HEK293T (cell line): ENCODE data around the gene AGPAT3.

Source experiments
- CTCF ChIA-PET: fragments of 350-600 bp; formaldehyde crosslinking; extraction: SDS; loops from one replicate; lab custom pipeline; 2021; ENCODE audit warnings: antibody characterized with exemption, inconsistent platforms; lab: Yijun Ruan, JAX
- POLR2A ChIA-PET: fragments of 350-600 bp; formaldehyde crosslinking; extraction: SDS; loops from one replicate; lab custom pipeline; 2020; ENCODE audit warnings: antibody characterized with exemption, inconsistent platforms; lab: Yijun Ruan, JAX
- DNase-seq: peaks from one replicate; pipeline ENCODE4 v3.0.0; 2012; ENCODE audit warnings: mixed read lengths; ENCODE audit errors: extremely low spot score
- ARNT ChIP-seq: fragments of 450-650 bp; IDR thresholded peaks from 2 replicates; pipeline ENCODE4 v1.6.1; 2017; ENCODE audit warnings: mild to moderate bottlenecking
- BHLHE40 ChIP-seq: fragments of 450-650 bp; IDR thresholded peaks from 2 replicates; pipeline ENCODE4 v1.6.1; 2016; ENCODE audit warnings: mild to moderate bottlenecking, moderate library complexity, borderline replicate concordance
- CTBP1 ChIP-seq: fragments of 450-650 bp; IDR thresholded peaks from 2 replicates; pipeline ENCODE4 v1.6.1; 2016; ENCODE audit warnings: borderline replicate concordance
- ELF4 ChIP-seq: fragments of 450-650 bp; IDR thresholded peaks from 2 replicates; pipeline ENCODE4 v1.6.1; 2017; ENCODE audit warnings: antibody characterized with exemption
- FOXA1 ChIP-seq: fragments of 450-650 bp; IDR thresholded peaks from 2 replicates; pipeline ENCODE4 v1.6.1; 2016; ENCODE audit warnings: mild to moderate bottlenecking
- FOXK2 ChIP-seq: fragments of 450-650 bp; IDR thresholded peaks from 2 replicates; pipeline ENCODE4 v1.6.1; 2016; ENCODE audit warnings: mild to moderate bottlenecking
- FOXM1 ChIP-seq: fragments of 450-650 bp; IDR thresholded peaks from 2 replicates; pipeline ENCODE4 v1.6.1; 2017; ENCODE audit warnings: mild to moderate bottlenecking, borderline replicate concordance
- HDGF ChIP-seq: fragments of 450-650 bp; IDR thresholded peaks from 2 replicates; pipeline ENCODE4 v1.6.1; 2017; ENCODE audit warnings: antibody characterized with exemption, borderline replicate concordance
- L3MBTL2 ChIP-seq: fragments of 450-650 bp; conservative IDR thresholded peaks from 2 replicates; pipeline ENCODE4 v1.6.1; 2016; ENCODE audit warnings: mild to moderate bottlenecking
- LEF1 ChIP-seq: fragments of 450-650 bp; IDR thresholded peaks from 2 replicates; pipeline ENCODE4 v1.6.1; 2017; ENCODE audit warnings: mild to moderate bottlenecking, borderline replicate concordance
- NFRKB ChIP-seq: fragments of 450-650 bp; IDR thresholded peaks from 2 replicates; pipeline ENCODE4 v1.6.1; 2016; ENCODE audit warnings: mild to moderate bottlenecking, moderate library complexity
- SP1 ChIP-seq: fragments of 450-650 bp; IDR thresholded peaks from 2 replicates; pipeline ENCODE4 v1.6.1; 2017
- SUZ12 ChIP-seq: fragments of 450-650 bp; IDR thresholded peaks from 2 replicates; pipeline ENCODE4 v1.6.1; 2016; ENCODE audit warnings: mild to moderate bottlenecking
- TARDBP ChIP-seq: fragments of 450-650 bp; IDR thresholded peaks from 2 replicates; pipeline ENCODE4 v1.6.1; 2016
- ZNF384 ChIP-seq: fragments of 450-650 bp; IDR thresholded peaks from 2 replicates; pipeline ENCODE4 v1.6.1; 2016
- TF ChIP-seq, protein P1 (sequence below): fragments of 450-650 bp; IDR thresholded peaks from 2 replicates; pipeline ENCODE4 v1.6.1; 2016

The AGPAT3 gene

GRCh38 chr21:44020551-44020950 lies 155.5 kb downstream of the AGPAT3 start:
- POLR2A ChIA-PET: interaction anchor here (0.6 to 1.0 kb wide), 3 partner anchors 8 to 460 kb away, joined by 3 to 5 read pairs (median 4); partner anchors contain the start of gene TRAPPC10
- CTCF ChIA-PET: interaction anchor here (0.6 kb wide), 1 partner anchor 1794 kb away, joined by 3 read pairs; no protein-coding TSS in a partner anchor
- TF ChIP-seq, protein P1, sequence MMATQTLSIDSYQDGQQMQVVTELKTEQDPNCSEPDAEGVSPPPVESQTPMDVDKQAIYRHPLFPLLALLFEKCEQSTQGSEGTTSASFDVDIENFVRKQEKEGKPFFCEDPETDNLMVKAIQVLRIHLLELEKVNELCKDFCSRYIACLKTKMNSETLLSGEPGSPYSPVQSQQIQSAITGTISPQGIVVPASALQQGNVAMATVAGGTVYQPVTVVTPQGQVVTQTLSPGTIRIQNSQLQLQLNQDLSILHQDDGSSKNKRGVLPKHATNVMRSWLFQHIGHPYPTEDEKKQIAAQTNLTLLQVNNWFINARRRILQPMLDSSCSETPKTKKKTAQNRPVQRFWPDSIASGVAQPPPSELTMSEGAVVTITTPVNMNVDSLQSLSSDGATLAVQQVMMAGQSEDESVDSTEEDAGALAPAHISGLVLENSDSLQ: no peak
- no peak for TF ChIP-seq TARDBP
- no peak for TF ChIP-seq ELF4
- TF ChIP-seq NFRKB: no peak
- no peak for TF ChIP-seq FOXK2
- TF ChIP-seq LEF1: no peak
- no peak for TF ChIP-seq ARNT
- no peak for DNase-seq

GRCh38 chr21:44021064-44021463 lies 156.0 kb downstream of the AGPAT3 start:
- TF ChIP-seq LEF1 (no peak), FOXM1 (no peak)
- POLR2A ChIA-PET: interaction anchor here (0.6 to 1.0 kb wide), 3 partner anchors 9 to 459 kb away, joined by 3 to 5 read pairs (median 4); partner anchors contain the start of gene TRAPPC10
- CTCF ChIA-PET: interaction anchor here (0.6 kb wide), 1 partner anchor 1794 kb away, joined by 3 read pairs; no protein-coding TSS in a partner anchor
- no peak for DNase-seq

DNA sequence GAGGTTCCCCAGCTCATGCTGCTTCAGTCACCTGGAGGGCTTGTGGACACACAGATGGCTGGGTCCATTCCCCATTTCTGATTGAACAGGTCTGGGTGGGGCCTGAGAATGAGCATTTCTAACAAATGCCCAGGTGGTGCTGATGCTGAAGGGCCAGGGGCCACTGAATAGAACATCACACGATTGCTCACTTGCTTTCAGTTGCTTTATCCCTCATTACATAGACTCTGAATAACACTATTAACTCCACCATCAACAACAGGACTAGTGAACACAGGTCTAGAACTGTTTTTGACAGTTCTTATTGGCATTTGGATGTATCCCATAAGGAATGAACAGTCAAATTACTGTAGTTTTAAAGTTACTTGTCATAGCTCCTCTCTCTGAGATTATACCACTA lies 159.2 kb downstream of the AGPAT3 start:
- POLR2A ChIA-PET: interaction anchor here (1.7 kb wide), 1 partner anchor 12 kb away, joined by 9 read pairs; the partner anchor contains the start of gene TRAPPC10
- TF ChIP-seq LEF1 (no peak), SUZ12 (no peak), ARNT (no peak), HDGF (no peak), CTBP1 (no peak), ELF4 (no peak), BHLHE40 (no peak), ZNF384 (no peak), SP1 (no peak), L3MBTL2 (no peak), NFRKB (no peak), FOXM1 (no peak), FOXA1 (no peak), TARDBP (no peak), FOXK2 (no peak)
- TF ChIP-seq, protein P1: no peak
- CTCF ChIA-PET: no interaction called here
- no peak for DNase-seq

DNA sequence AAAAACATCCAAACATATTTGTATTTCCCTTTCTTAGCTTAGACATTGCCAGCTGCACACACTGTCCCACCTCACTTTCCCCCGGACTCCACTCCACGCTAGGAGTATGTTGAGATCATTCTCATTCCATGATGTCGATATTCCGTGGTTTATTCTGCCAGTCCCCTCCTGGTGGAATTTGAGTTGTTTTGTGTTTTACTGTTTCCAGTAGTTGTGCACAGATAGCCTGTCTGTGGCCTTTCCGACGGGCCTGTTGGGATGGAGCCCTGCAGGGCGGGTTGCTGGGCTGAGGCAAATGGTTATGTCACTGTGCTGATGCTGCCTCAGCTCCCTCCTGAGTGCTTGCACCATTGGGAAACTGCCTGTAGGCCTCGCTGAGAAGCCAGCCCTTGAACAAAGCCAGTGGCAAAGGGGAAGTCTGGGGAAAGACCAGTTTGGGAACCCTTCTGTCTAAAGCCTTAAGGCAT lies 159.9 kb downstream of the AGPAT3 start:
- DNase-seq: peak; percentile 65
- CTCF ChIA-PET: no interaction called here
- POLR2A ChIA-PET: interaction anchor here (1.7 kb wide), 1 partner anchor 13 kb away, joined by 9 read pairs; the partner anchor contains the start of gene TRAPPC10
- TF ChIP-seq ELF4 (no peak), BHLHE40 (no peak), ZNF384 (no peak), TARDBP (no peak)

DNA sequence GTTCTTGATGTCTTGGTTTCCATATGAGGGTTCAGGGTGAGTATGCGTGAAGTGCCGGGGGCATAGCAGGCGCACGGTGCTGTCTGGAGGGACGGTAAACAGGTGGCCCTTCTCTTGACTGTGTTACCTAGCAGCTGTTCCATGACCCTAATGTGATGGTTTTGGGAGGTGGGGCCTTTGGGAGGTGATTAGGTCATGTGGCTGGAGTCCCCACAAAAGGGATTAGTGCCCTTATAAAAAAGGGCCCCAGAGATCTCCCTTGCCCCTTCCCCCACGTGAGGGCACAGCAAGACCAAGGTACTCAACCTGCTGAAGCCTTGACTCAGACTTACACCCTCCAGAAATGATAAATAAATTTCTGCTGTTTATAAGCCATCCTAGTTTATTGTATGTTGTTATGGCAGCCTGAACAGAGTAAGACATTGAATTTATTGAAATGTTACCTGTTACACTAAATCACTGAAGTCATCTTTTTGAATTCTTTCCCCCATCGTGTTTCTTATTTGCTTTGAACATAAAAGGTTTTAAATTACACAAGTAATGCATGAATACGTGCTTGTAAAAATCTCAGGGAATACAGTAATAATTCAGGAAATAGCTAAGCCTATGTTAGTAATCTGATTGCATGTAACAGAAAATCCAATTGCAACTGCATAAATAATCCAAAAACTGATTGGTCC lies 162.7 kb downstream of the AGPAT3 start:
- TF ChIP-seq SUZ12: no peak
- peak; percentile 34; the same call in 1 of the 2 replicates for TF ChIP-seq CTBP1
- no peak for TF ChIP-seq NFRKB
- peak; percentile 64; the same call in 1 of the 2 replicates for TF ChIP-seq FOXA1
- TF ChIP-seq, protein P1: peak; percentile 85
- TF ChIP-seq FOXM1: no peak
- ChIA-PET POLR2A (no interaction called here), CTCF (no interaction called here)
- no peak for DNase-seq

GRCh38 chr21:44028287-44028659 lies 163.2 kb downstream of the AGPAT3 start:
- TF ChIP-seq HDGF: no peak
- TF ChIP-seq TARDBP: no peak
- no peak for TF ChIP-seq LEF1
- TF ChIP-seq SUZ12: no peak
- POLR2A ChIA-PET: no interaction called here
- DNase-seq: peak; percentile 36
- CTCF ChIA-PET: no interaction called here
